K562 (cell line): ENCODE results near the gene CXCR5. TPM values are rescaled to one million over a fixed set of nuclear protein-coding genes. Genes with fewer than 3 reads are reported as not detected.

Experiments
- CBFA2T3 ChIP-seq: fragments of 450-650 bp; IDR thresholded peaks from 2 replicates; pipeline ENCODE4 v1.6.1; 2017
- ELK1 ChIP-seq: sonication (generic); formaldehyde crosslinking; IDR thresholded peaks from 2 replicates; pipeline ENCODE4 v1.8.1; 2022; ENCODE audit warnings: missing genetic modification reagents
- KDM5B ChIP-seq: fragments of 200-600 bp; sonication (generic); IDR thresholded peaks from 2 replicates; pipeline ENCODE4 v1.6.1; 2012; ENCODE audit warnings: low read depth, mild to moderate bottlenecking, moderate library complexity, low read length, control low read depth, inconsistent platforms; ENCODE audit not compliant: insufficient replicate concordance
- NR2C2 ChIP-seq, 2 experiments: fragments of 200-800 bp in 1 of 2; sonication (Bioruptor generic) in 1 of 2; sonication (generic) in 1 of 2; formaldehyde crosslinking in 1 of 2; IDR thresholded peaks; 2 replicates each; pipeline versions ENCODE4 v1.6.1 to v1.8.0; 2016 to 2022; ENCODE audit warnings: mild to moderate bottlenecking in 1 of 2, missing compliant biosample characterization in 1 of 2, missing genetic modification characterization in 1 of 2, missing genetic modification reagents in 1 of 2
- PHF8 ChIP-seq: fragments of 200-600 bp; sonication (generic); IDR thresholded peaks from 2 replicates; pipeline ENCODE4 v1.6.1; 2012; ENCODE audit warnings: mixed run types, mild to moderate bottlenecking, inconsistent platforms, low read length, moderate library complexity, borderline replicate concordance
- SIX5 ChIP-seq, 2 experiments: IDR thresholded peaks; 2 replicates each; pipeline ENCODE4 v1.6.1; 2011; ENCODE audit warnings: low read length in 2 of 2, borderline replicate concordance in 1 of 2, low read depth in 1 of 2, mild to moderate bottlenecking in 1 of 2, moderate library complexity in 1 of 2; ENCODE audit not compliant: insufficient read depth in 1 of 2
- SNIP1 ChIP-seq: fragments of 450-650 bp; IDR thresholded peaks from 2 replicates; pipeline ENCODE4 v1.7.1; 2017; ENCODE audit warnings: low read depth, mild to moderate bottlenecking
- TAF15 ChIP-seq: fragments of 200-400 bp; formaldehyde crosslinking; IDR thresholded peaks from 2 replicates; pipeline ENCODE4 v1.6.1; 2017; ENCODE audit warnings: mild to moderate bottlenecking, low read depth, low read length, moderate library complexity
- WHSC1 ChIP-seq: IDR thresholded peaks from one replicate; pipeline ENCODE4 v1.6.1; 2012; ENCODE audit warnings: low read length, control low read depth, inconsistent platforms
- ZBTB1 ChIP-seq: sonication (generic); formaldehyde crosslinking; IDR thresholded peaks from 2 replicates; pipeline ENCODE4 v1.8.1; 2023; ENCODE audit warnings: missing genetic modification reagents, low read depth, mild to moderate bottlenecking, borderline replicate concordance
- ZBTB33 ChIP-seq: sonication (generic); formaldehyde crosslinking; IDR thresholded peaks from 2 replicates; pipeline ENCODE4 v1.8.1; 2023; ENCODE audit warnings: mild to moderate bottlenecking, missing genetic modification reagents
- ZBTB7A ChIP-seq: IDR thresholded peaks from 2 replicates; pipeline ENCODE4 v1.6.1; 2011; ENCODE audit warnings: low read depth, mild to moderate bottlenecking, low read length, moderate library complexity, borderline replicate concordance; ENCODE audit not compliant: control insufficient read depth
- ZBTB9 ChIP-seq: fragments of 450-650 bp; formaldehyde crosslinking; IDR thresholded peaks from 2 replicates; pipeline ENCODE4 v1.4.0; 2020; ENCODE audit warnings: mild to moderate bottlenecking, moderate library complexity
- ZC3H8 ChIP-seq: fragments of 450-650 bp; IDR thresholded peaks from 2 replicates; pipeline ENCODE4 v1.6.1; 2017
- ZNF217 ChIP-seq: sonication (generic); formaldehyde crosslinking; IDR thresholded peaks from 2 replicates; pipeline ENCODE4 v1.8.0; 2022; ENCODE audit warnings: mild to moderate bottlenecking, missing genetic modification reagents
- ZNF232 ChIP-seq: sonication (generic); formaldehyde crosslinking; IDR thresholded peaks from 2 replicates; pipeline ENCODE4 v1.8.0; 2022; ENCODE audit warnings: mild to moderate bottlenecking, missing genetic modification reagents
- ZNF280B ChIP-seq: fragments of 250-450 bp; sonication (Bioruptor Pico); IDR thresholded peaks from 2 replicates; pipeline ENCODE4 v1.5.1; 2021; ENCODE audit warnings: mild to moderate bottlenecking
- ZNF449 ChIP-seq: fragments of 250-450 bp; sonication (Bioruptor Pico); IDR thresholded peaks from 2 replicates; pipeline ENCODE4 v1.8.0; 2022; ENCODE audit warnings: moderate library complexity, mild to moderate bottlenecking, inconsistent platforms
- polyA plus RNA-seq, 8 experiments: library from polyadenylated mRNA; depleted of rRNA in 4 of 8; stranded (reverse) in 5 of 8; unstranded in 3 of 8; fragments of >200 nt; fragmentation: Nextera tagmentation in 2 of 8; fragmentation: Illumina TruSeq in 1 of 8; extraction: Ambion mirVana in 2 of 8; extraction: Trizol in 1 of 8; gene quantifications; 2 replicates each; pipeline versions ENCODE4 v1.2.1 to v1.2.3, GENCODE V29; 2011 to 2014; ENCODE audit warnings: inconsistent platforms in 1 of 8, missing spikeins in 1 of 8
- total RNA-seq, 7 experiments: library from RNA; depleted of rRNA in 6 of 7; stranded (reverse); fragments of >200 nt in 6 of 7; fragmentation: Illumina TruSeq in 2 of 7; extraction: Trizol in 2 of 7; gene quantifications; 2 replicates each; pipeline versions ENCODE4 v1.2.1 to v1.2.3, GENCODE V29; 2011 to 2021; ENCODE audit warnings: low replicate concordance in 1 of 7

The CXCR5 gene
- total and polyA plus RNA-seq, 9 of the 15 experiments (the other 6 are each of a cell fraction or from before 2014, with no cell fraction given) = 0.03 to 0.06 TPM; not detected in 7

- TF ChIP-seq ZNF280B (CRISPR knock-in tag) (no peak), ZBTB9 (CRISPR knock-in tag) (peak; percentile 57; the same call in 1 of the 2 replicates), ZBTB7A (peak; percentile 60; the same call in 1 of the 2 replicates), PHF8 (peak; percentile 13; the same call in 1 of the 2 replicates), KDM5B (peak; percentile 37), ZBTB33 (CRISPR knock-in tag) (no peak), CBFA2T3 (no peak), SNIP1 (no peak), SIX5 (IDR thresholded peaks at IDR 0.05; ENCODE audit: borderline replicate concordance in 1 of 2, insufficient read depth in 1 of 2, low read depth in 1 of 2, low read length in 2 of 2) (peak; percentile 53 to 77; a peak in 3 of 4 replicates), ZNF449 (CRISPR knock-in tag) (no peak), ZNF217 (CRISPR knock-in tag) (no peak), TAF15 (no peak), WHSC1 (no peak), ZBTB1 (no peak), ZNF232 (CRISPR knock-in tag) (no peak), NR2C2 (CRISPR knock-in tag; IDR thresholded peaks at IDR 0.05) (no peak), NR2C2 (tag; IDR thresholded peaks at IDR 0.05) (peak; percentile 78), ELK1 (CRISPR knock-in tag) (no peak), ZC3H8 (no peak)
Observed at GRCh38 chr11:118924591-118925585, 41.2 kb downstream of the CXCR5 start (continued).
